H9 (cell line): ENCODE data around the gene FOXJ3. TPM values are rescaled to one million over a fixed set of nuclear protein-coding genes. Genes with fewer than 3 reads are reported as not detected.

Source experiments
- DNase-seq: peaks from one replicate; pipeline ENCODE4 v3.0.0-alpha.2; 2017
- H2AFZ ChIP-seq: one replicate; pipeline ENCODE4 v1.6.1; 2013; ENCODE audit warnings: mild to moderate bottlenecking, low read length, control low read depth, moderate library complexity
- H2AK5ac ChIP-seq: 2 replicates; pipeline ENCODE4 v1.6.1; 2013; ENCODE audit warnings: low read length, control low read depth, mixed read lengths; ENCODE audit not compliant: insufficient read length
- H2BK120ac ChIP-seq: one replicate; pipeline ENCODE4 v1.6.1; 2013; ENCODE audit warnings: low read depth, mild to moderate bottlenecking, low read length, control low read depth, inconsistent platforms; ENCODE audit not compliant: poor library complexity, severe bottlenecking
- H2BK12ac ChIP-seq: 2 replicates; pipeline ENCODE4 v1.6.1; 2013; ENCODE audit warnings: low read length, control low read depth, mixed read lengths, low read depth; ENCODE audit not compliant: insufficient read length
- H2BK15ac ChIP-seq: 2 replicates; pipeline ENCODE4 v1.6.1; 2013; ENCODE audit warnings: low read depth, low read length, control low read depth
- H2BK20ac ChIP-seq: one replicate; pipeline ENCODE4 v1.6.1; 2013; ENCODE audit warnings: low read depth, mild to moderate bottlenecking, low read length, control low read depth, inconsistent platforms; ENCODE audit not compliant: poor library complexity, severe bottlenecking
- H2BK5ac ChIP-seq: 2 replicates; pipeline ENCODE4 v1.6.1; 2013; ENCODE audit warnings: low read length, control low read depth, mixed read lengths; ENCODE audit not compliant: insufficient read length
- H3K14ac ChIP-seq: 2 replicates; pipeline ENCODE4 v1.6.1; 2013; ENCODE audit warnings: low read length, control low read depth; ENCODE audit not compliant: insufficient read depth
- H3K18ac ChIP-seq: 2 replicates; pipeline ENCODE4 v1.6.1; 2013; ENCODE audit warnings: low read depth, mild to moderate bottlenecking, mixed read lengths, low read length, control low read depth; ENCODE audit not compliant: insufficient read length
- H3K23ac ChIP-seq: 2 replicates; pipeline ENCODE4 v1.6.1; 2013; ENCODE audit warnings: low read length, control low read depth, mixed read lengths, low read depth; ENCODE audit not compliant: insufficient read length
- H3K23me2 ChIP-seq: 2 replicates; pipeline ENCODE4 v1.6.1; 2013; ENCODE audit warnings: low read depth, mild to moderate bottlenecking, mixed read lengths, low read length, control low read depth; ENCODE audit not compliant: insufficient read length, poor library complexity, severe bottlenecking
- H3K27ac ChIP-seq: 2 replicates; pipeline ENCODE4 v1.5.1; 2013; ENCODE audit warnings: low read length, control low read depth, mixed read lengths, low read depth; ENCODE audit not compliant: insufficient read length
- H3K27me3 ChIP-seq: 2 replicates; pipeline ENCODE4 v1.6.1; 2013; ENCODE audit warnings: low read length, control low read depth, inconsistent platforms; ENCODE audit not compliant: insufficient read depth
- H3K4ac ChIP-seq: 2 replicates; pipeline ENCODE4 v1.6.1; 2013; ENCODE audit warnings: low read depth, mild to moderate bottlenecking, control low read depth, inconsistent platforms, low read length, moderate library complexity
- H3K4me1 ChIP-seq: 2 replicates; pipeline ENCODE4 v1.6.1; 2013; ENCODE audit warnings: low read length, control low read depth, inconsistent platforms; ENCODE audit not compliant: insufficient read depth
- H3K4me2 ChIP-seq: 2 replicates; pipeline ENCODE4 v1.6.1; 2013; ENCODE audit warnings: low read length, control low read depth, mixed read lengths; ENCODE audit not compliant: insufficient read length, insufficient read depth
- H3K56ac ChIP-seq: 2 replicates; pipeline ENCODE4 v1.6.1; 2013; ENCODE audit warnings: low read depth, mild to moderate bottlenecking, mixed read lengths, low read length, control low read depth; ENCODE audit not compliant: insufficient read length
- H3K79me1 ChIP-seq: 2 replicates; pipeline ENCODE4 v1.6.1; 2013; ENCODE audit warnings: low read depth, mild to moderate bottlenecking, moderate library complexity, low read length, control low read depth, inconsistent platforms; ENCODE audit not compliant: insufficient read depth, poor library complexity, severe bottlenecking
- H3K79me2 ChIP-seq: 2 replicates; pipeline ENCODE4 v1.6.1; 2013; ENCODE audit warnings: low read length, control low read depth, inconsistent platforms; ENCODE audit not compliant: insufficient read depth
- H3K9ac ChIP-seq: 2 replicates; pipeline ENCODE4 v1.6.1; 2013; ENCODE audit warnings: low read length, control low read depth, mixed read lengths; ENCODE audit not compliant: insufficient read length; ENCODE audit errors: extremely low read depth
- H3K9me3 ChIP-seq: one replicate; pipeline ENCODE4 v1.6.1; 2013; ENCODE audit warnings: low read depth, low read length, inconsistent platforms; ENCODE audit not compliant: control insufficient read depth
- H3T11ph ChIP-seq: one replicate; pipeline ENCODE4 v1.6.1; 2013; ENCODE audit warnings: mild to moderate bottlenecking, low read length, control low read depth, inconsistent platforms
- H4K20me1 ChIP-seq: one replicate; pipeline ENCODE4 v1.6.1; 2013; ENCODE audit not compliant: control insufficient read depth, insufficient read length, insufficient read depth
- H4K5ac ChIP-seq: 2 replicates; pipeline ENCODE4 v1.6.1; 2013; ENCODE audit warnings: low read depth, mild to moderate bottlenecking, mixed read lengths, low read length, control low read depth; ENCODE audit not compliant: insufficient read length
- H4K8ac ChIP-seq: replicated peaks from 2 replicates; pipeline ENCODE4 v1.6.1; 2013; ENCODE audit warnings: low read length, control low read depth, mixed read lengths, low read depth; ENCODE audit not compliant: insufficient read length
- H4K91ac ChIP-seq: 2 replicates; pipeline ENCODE4 v1.6.1; 2013; ENCODE audit warnings: low read depth, mild to moderate bottlenecking, moderate library complexity, mixed read lengths, low read length, control low read depth; ENCODE audit not compliant: insufficient read length
- H3K27ac Mint-ChIP-seq, 3 experiments: 2 replicates in 2 of 3; 3 replicates in 1 of 3; pipeline ENCODE4 v1.8.0; 2020 to 2021; ENCODE audit warnings: mixed read lengths in 3 of 3, mild to moderate bottlenecking in 1 of 3, moderate library complexity in 1 of 3
- H3K27me3 Mint-ChIP-seq: 2 replicates; pipeline ENCODE4 v1.8.0; 2021; ENCODE audit warnings: low read depth, mild to moderate bottlenecking, moderate library complexity, mixed read lengths
- H3K36me3 Mint-ChIP-seq, 3 experiments: 2 replicates in 2 of 3; 3 replicates in 1 of 3; pipeline ENCODE4 v1.8.0; 2020 to 2021; ENCODE audit warnings: low read depth in 3 of 3, mixed read lengths in 3 of 3; ENCODE audit not compliant: insufficient read depth in 1 of 3
- H3K4me1 Mint-ChIP-seq, 2 experiments: 2 replicates each; pipeline ENCODE4 v1.8.0; 2020; ENCODE audit warnings: mixed read lengths in 2 of 2
- H3K4me3 Mint-ChIP-seq, 2 experiments: 2 replicates in 1 of 2; 3 replicates in 1 of 2; pipeline ENCODE4 v1.8.0; 2020 to 2021; ENCODE audit warnings: mild to moderate bottlenecking in 2 of 2, mixed read lengths in 2 of 2, moderate library complexity in 1 of 2
- H3K9me3 Mint-ChIP-seq, 2 experiments: 2 replicates in 1 of 2; 3 replicates in 1 of 2; pipeline ENCODE4 v1.8.0; 2020; ENCODE audit warnings: mild to moderate bottlenecking in 2 of 2, mixed read lengths in 2 of 2, moderate library complexity in 1 of 2
- CTCF ChIP-seq: fragments of 200-600 bp; sonication (generic); conservative IDR thresholded peaks from 3 replicates; pipeline ENCODE4 v1.8.0; 2021; ENCODE audit warnings: antibody characterized with exemption, mild to moderate bottlenecking
- WGBS: extraction: QIAGEN DNeasy Blood & Tissue Kit; methylation state at CpG from one replicate; pipeline ENCODE4 v1.1.7; 2013; ENCODE audit warnings: missing lambda C conversion rate, low lambda C conversion rate, mixed read lengths; ENCODE audit not compliant: insufficient read length; ENCODE audit errors: extremely low coverage; 5-methylcytosine and 5-hydroxymethylcytosine counted together
- total RNA-seq: library from RNA; stranded (reverse); gene quantifications from 2 replicates; pipeline ENCODE4 v1.2.1, GENCODE V29; 2021

Gene FOXJ3
- total RNA-seq, 1 experiment from 2014 or later = 49.9 TPM

GRCh38 chr1:42128499-42128898 lies 206.5 kb downstream of the FOXJ3 start:
- no peak overlapping the region for H3K23ac ChIP-seq
- no peak overlapping the region for H3K27ac Mint-ChIP-seq
- H3K36me3 Mint-ChIP-seq = no peaks in the 10 kb centered on the region
- H3K4me3 Mint-ChIP-seq = no peak overlapping the region
- no peak overlapping the region for H2AFZ ChIP-seq
- no peak overlapping the region for H2BK120ac ChIP-seq
- H3K14ac ChIP-seq = no peak overlapping the region
- no peak overlapping the region for H4K8ac ChIP-seq
- no peak overlapping the region for H3T11ph ChIP-seq
- H3K4me1 Mint-ChIP-seq = no peaks in the 10 kb centered on the region
- H3K4ac ChIP-seq = no peak overlapping the region
- H3K4me2 ChIP-seq = no peak overlapping the region
- no peaks in the 10 kb centered on the region for H3K9me3 ChIP-seq
- H3K4me1 ChIP-seq = no peaks in the 10 kb centered on the region
- no peaks in the 10 kb centered on the region for H4K20me1 ChIP-seq
- DNase-seq = no peak
- H4K5ac ChIP-seq = no peak overlapping the region
- no peaks in the 10 kb centered on the region for H3K27me3 ChIP-seq
- H3K23me2 ChIP-seq = no peaks in the 10 kb centered on the region
- H3K27ac ChIP-seq = no peak overlapping the region
- H2AK5ac ChIP-seq = no peak overlapping the region
- H4K91ac ChIP-seq = no peak overlapping the region
- peaks cover 5% of the 10 kb centered on the region for H3K27me3 Mint-ChIP-seq
- WGBS = no CpG with 5 or more reads among the region's 2 CpGs
- H3K56ac ChIP-seq = no peak overlapping the region
- no peak overlapping the region for H2BK12ac ChIP-seq
- no peak overlapping the region for H2BK5ac ChIP-seq
- H3K9ac ChIP-seq = no peak overlapping the region
- no peak overlapping the region for H3K18ac ChIP-seq
- no peak overlapping the region for H2BK20ac ChIP-seq
- no peak overlapping the region for H2BK15ac ChIP-seq
- H3K79me1 ChIP-seq = no peaks in the 10 kb centered on the region
- H3K79me2 ChIP-seq = no peaks in the 10 kb centered on the region
- TF ChIP-seq CTCF = no peak
- H3K9me3 Mint-ChIP-seq = no peaks in the 10 kb centered on the region; a peak in 1 of 5 replicates
